HepG2 (cell line): Measurements from ENCODE around the gene STXBP4. TPM values are rescaled to one million over a fixed set of nuclear protein-coding genes. Genes with fewer than 3 reads are reported as not detected.
A peak's percentile ranks its signal among the peaks of the same experiment; 100 is the strongest.

Experiments used
- BCL6 ChIP-seq: IDR thresholded peaks from 2 replicates; pipeline ENCODE4 v1.6.1; 2016; ENCODE audit warnings: missing genetic modification reagents, missing compliant biosample characterization
- HIVEP1 ChIP-seq: sonication (generic); formaldehyde crosslinking; IDR thresholded peaks from 2 replicates; pipeline ENCODE4 v1.4.0; 2020; ENCODE audit warnings: mild to moderate bottlenecking, missing genetic modification reagents
- KAT7 ChIP-seq: IDR thresholded peaks from 2 replicates; pipeline ENCODE4 v1.6.1; 2018; ENCODE audit warnings: borderline replicate concordance, missing compliant biosample characterization
- MTF2 ChIP-seq: sonication (generic); formaldehyde crosslinking; IDR thresholded peaks from 2 replicates; pipeline ENCODE4 v1.5.0; 2020; ENCODE audit warnings: missing genetic modification reagents, borderline replicate concordance
- NCOA5 ChIP-seq: sonication (generic); formaldehyde crosslinking; IDR thresholded peaks from 2 replicates; pipeline ENCODE4 v1.4.0; 2020; ENCODE audit warnings: missing genetic modification reagents
- RAD51 ChIP-seq: fragments of 450-650 bp; IDR thresholded peaks from 2 replicates; pipeline ENCODE4 v1.6.1; 2016; ENCODE audit warnings: borderline replicate concordance
- ZBTB7A ChIP-seq: sonication (generic); formaldehyde crosslinking; IDR thresholded peaks from 2 replicates; pipeline ENCODE4 v1.8.0; 2022; ENCODE audit warnings: mild to moderate bottlenecking, missing genetic modification reagents
- ZBTB7B ChIP-seq: sonication (generic); formaldehyde crosslinking; IDR thresholded peaks from 2 replicates; pipeline ENCODE4 v1.4.0; 2020; ENCODE audit warnings: missing genetic modification reagents
- ZNF17 ChIP-seq: sonication (generic); formaldehyde crosslinking; IDR thresholded peaks from 2 replicates; pipeline ENCODE4 v1.5.0; 2020; ENCODE audit warnings: mild to moderate bottlenecking, missing genetic modification reagents
- ZNF34 ChIP-seq: sonication (generic); formaldehyde crosslinking; IDR thresholded peaks from 2 replicates; pipeline ENCODE4 v1.4.0; 2020; ENCODE audit warnings: mild to moderate bottlenecking, missing genetic modification reagents, borderline replicate concordance
- ZNF549 ChIP-seq: sonication (generic); formaldehyde crosslinking; IDR thresholded peaks from 2 replicates; pipeline ENCODE4 v1.5.0; 2020; ENCODE audit warnings: missing genetic modification reagents
- ZNF674 ChIP-seq: sonication (generic); formaldehyde crosslinking; IDR thresholded peaks from 2 replicates; pipeline ENCODE4 v1.5.0; 2020; ENCODE audit warnings: low read depth, mild to moderate bottlenecking, missing genetic modification reagents
- ZNF747 ChIP-seq: sonication (generic); formaldehyde crosslinking; IDR thresholded peaks from 2 replicates; pipeline ENCODE4 v1.8.1; 2023; ENCODE audit warnings: missing genetic modification reagents, mild to moderate bottlenecking, borderline replicate concordance
- ZNF782 ChIP-seq: sonication (generic); formaldehyde crosslinking; IDR thresholded peaks from 2 replicates; pipeline ENCODE4 v1.4.0; 2020; ENCODE audit warnings: missing genetic modification reagents, mild to moderate bottlenecking, borderline replicate concordance
- ZSCAN12 ChIP-seq: sonication (generic); formaldehyde crosslinking; IDR thresholded peaks from 2 replicates; pipeline ENCODE4 v1.9.0; 2021; ENCODE audit warnings: mild to moderate bottlenecking, missing genetic modification reagents
- polyA plus RNA-seq, 8 experiments: library from polyadenylated mRNA; depleted of rRNA in 3 of 8; stranded (reverse) in 7 of 8; unstranded in 1 of 8; fragments of >200 nt; fragmentation: Illumina TruSeq in 4 of 8; extraction: Trizol in 4 of 8; gene quantifications; 2 replicates each; pipeline versions ENCODE4 v1.2.1 to v1.2.3, GENCODE V29; 2011 to 2016; ENCODE audit warnings: low read depth in 4 of 8, missing spikeins in 1 of 8, mixed read lengths in 1 of 8; ENCODE audit not compliant: insufficient read depth in 1 of 8
- total RNA-seq, 5 experiments: library from RNA; depleted of rRNA; stranded (reverse); fragments of >200 nt; fragmentation: Illumina TruSeq; extraction: Trizol; gene quantifications; 2 replicates each; pipeline ENCODE4 v1.2.3, GENCODE V29; 2016; ENCODE audit warnings: low read depth in 1 of 5
- TF ChIP-seq, protein P1 (sequence below): sonication (generic); formaldehyde crosslinking; IDR thresholded peaks from 2 replicates; pipeline ENCODE4 v1.4.0; 2020; ENCODE audit warnings: mild to moderate bottlenecking, missing genetic modification reagents
- TF ChIP-seq, protein P2 (sequence below): sonication (generic); formaldehyde crosslinking; IDR thresholded peaks from 2 replicates; pipeline ENCODE4 v1.4.0; 2020; ENCODE audit warnings: missing genetic modification reagents
- TF ChIP-seq, protein P3 (sequence below): IDR thresholded peaks from 2 replicates; pipeline ENCODE4 v1.6.1; 2016; ENCODE audit warnings: mild to moderate bottlenecking

The STXBP4 gene
- total and polyA plus RNA-seq, 2 of the 13 experiments (the other 11 are each of a cell fraction or from before 2014, with no cell fraction given) = 8.5 to 36.1 TPM

DNA sequence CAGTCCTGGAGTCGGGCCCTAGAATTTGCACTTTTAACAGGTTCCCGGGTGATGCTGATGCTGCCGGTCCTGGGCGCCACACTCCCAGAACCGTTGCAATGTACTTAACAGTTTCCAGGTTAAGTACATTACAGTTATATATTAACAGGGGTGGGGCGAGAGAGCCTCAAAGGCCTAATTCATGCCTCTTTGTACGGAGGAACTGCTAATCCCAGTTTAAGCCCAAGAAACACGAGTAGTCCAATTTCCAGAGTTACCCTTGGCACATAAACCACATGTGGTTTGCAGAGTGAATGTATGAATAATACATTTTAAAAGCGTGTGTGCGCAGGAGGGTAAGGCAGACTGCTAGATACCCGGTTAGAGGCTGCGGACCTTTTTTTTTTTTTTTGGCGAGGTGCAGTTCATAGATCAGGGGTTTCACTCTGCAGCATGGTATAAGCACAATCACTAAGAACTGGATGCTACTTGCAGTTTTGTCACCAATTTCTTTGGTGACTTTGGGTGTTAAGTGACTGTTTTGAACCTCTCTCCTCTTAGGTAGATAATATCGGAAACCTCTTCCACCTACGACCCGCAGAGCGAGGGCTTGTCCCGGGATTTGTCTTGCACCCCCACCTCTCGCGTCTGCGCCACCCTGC lies 824 bp upstream of the STXBP4 start (continued):
- TF ChIP-seq, protein P1, sequence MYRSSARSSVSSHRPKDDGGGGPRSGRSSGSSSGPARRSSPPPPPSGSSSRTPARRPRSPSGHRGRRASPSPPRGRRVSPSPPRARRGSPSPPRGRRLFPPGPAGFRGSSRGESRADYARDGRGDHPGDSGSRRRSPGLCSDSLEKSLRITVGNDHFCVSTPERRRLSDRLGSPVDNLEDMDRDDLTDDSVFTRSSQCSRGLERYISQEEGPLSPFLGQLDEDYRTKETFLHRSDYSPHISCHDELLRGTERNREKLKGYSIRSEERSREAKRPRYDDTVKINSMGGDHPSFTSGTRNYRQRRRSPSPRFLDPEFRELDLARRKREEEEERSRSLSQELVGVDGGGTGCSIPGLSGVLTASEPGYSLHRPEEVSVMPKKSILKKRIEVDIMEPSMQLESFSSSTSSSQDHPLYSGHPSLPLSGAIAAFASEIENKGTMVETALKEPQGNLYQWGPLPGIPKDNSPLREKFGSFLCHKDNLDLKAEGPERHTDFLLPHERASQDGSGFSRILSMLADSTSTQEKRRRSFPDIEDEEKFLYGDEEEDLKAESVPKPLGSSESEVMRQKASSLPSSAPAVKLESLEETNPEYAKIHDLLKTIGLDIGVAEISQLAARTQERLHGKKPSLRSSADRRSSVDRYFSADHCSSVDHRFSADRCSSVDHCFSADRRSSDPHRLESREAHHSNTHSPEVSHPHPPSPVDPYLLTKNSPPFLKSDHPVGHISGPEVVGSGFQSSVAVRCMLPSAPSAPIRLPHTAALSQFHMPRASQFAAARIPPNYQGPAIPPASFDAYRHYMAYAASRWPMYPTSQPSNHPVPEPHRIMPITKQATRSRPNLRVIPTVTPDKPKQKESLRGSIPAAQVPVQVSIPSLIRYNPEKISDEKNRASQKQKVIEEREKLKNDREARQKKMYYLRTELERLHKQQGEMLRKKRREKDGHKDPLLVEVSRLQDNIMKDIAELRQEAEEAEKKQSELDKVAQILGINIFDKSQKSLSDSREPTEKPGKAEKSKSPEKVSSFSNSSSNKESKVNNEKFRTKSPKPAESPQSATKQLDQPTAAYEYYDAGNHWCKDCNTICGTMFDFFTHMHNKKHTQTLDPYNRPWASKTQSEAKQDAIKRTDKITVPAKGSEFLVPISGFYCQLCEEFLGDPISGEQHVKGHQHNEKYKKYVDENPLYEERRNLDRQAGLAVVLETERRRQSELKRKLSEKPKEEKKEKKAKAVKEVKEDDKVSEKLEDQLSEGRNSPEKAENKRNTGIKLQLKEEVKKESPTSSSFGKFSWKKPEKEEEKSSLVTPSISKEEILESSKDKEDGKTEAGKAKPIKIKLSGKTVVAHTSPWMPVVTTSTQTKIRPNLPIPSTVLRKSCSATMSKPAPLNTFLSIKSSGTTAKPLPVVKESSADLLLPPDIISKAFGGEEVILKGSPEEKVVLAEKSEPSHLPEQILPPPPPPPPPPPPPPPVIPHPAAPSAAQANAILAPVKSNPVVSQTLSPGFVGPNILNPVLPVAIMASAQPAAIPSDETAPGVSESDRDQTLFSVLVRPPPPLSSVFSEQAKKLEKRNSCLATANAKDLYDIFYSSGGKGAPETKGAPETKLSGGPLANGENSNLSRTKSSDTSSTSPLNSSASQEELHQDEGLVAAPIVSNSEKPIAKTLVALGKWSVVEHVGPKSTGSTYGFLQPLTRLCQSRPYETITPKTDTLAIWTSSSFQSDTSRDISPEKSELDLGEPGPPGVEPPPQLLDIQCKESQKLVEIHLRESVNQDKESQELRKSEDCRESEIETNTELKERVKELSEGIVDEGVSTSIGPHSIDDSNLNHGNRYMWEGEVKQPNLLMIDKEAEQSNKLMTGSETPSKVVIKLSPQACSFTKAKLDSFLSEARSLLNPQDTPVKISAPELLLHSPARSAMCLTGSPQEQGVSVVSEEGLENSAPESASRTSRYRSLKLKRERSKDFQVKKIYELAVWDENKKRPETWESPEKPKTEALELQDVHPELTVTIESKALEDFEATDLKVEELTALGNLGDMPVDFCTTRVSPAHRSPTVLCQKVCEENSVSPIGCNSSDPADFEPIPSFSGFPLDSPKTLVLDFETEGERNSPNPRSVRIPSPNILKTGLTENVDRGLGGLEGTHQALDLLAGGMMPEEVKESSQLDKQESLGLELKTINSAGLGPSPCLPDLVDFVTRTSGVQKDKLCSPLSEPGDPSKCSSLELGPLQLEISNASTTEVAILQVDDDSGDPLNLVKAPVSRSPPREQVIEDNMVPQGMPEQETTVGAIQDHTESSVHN (CRISPR knock-in tag) = no peak
- TF ChIP-seq NCOA5 (CRISPR knock-in tag) (no peak), MTF2 (CRISPR knock-in tag) (no peak), ZNF747 (CRISPR knock-in tag) (no peak), HIVEP1 (CRISPR knock-in tag) (no peak), ZNF34 (CRISPR knock-in tag) (peak; percentile 42; the same call in 1 of the 2 replicates), ZNF782 (CRISPR knock-in tag) (no peak), ZSCAN12 (CRISPR knock-in tag) (no peak), ZNF17 (CRISPR knock-in tag) (no peak), BCL6 (CRISPR knock-in tag) (no peak), RAD51 (no peak), ZBTB7B (no peak), ZNF674 (CRISPR knock-in tag) (no peak), ZBTB7A (CRISPR knock-in tag) (no peak), ZNF549 (CRISPR knock-in tag) (no peak), KAT7 (CRISPR knock-in tag) (no peak)
- TF ChIP-seq, protein P2, sequence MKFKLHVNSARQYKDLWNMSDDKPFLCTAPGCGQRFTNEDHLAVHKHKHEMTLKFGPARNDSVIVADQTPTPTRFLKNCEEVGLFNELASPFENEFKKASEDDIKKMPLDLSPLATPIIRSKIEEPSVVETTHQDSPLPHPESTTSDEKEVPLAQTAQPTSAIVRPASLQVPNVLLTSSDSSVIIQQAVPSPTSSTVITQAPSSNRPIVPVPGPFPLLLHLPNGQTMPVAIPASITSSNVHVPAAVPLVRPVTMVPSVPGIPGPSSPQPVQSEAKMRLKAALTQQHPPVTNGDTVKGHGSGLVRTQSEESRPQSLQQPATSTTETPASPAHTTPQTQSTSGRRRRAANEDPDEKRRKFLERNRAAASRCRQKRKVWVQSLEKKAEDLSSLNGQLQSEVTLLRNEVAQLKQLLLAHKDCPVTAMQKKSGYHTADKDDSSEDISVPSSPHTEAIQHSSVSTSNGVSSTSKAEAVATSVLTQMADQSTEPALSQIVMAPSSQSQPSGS (CRISPR knock-in tag) = no peak
- TF ChIP-seq, protein P3, sequence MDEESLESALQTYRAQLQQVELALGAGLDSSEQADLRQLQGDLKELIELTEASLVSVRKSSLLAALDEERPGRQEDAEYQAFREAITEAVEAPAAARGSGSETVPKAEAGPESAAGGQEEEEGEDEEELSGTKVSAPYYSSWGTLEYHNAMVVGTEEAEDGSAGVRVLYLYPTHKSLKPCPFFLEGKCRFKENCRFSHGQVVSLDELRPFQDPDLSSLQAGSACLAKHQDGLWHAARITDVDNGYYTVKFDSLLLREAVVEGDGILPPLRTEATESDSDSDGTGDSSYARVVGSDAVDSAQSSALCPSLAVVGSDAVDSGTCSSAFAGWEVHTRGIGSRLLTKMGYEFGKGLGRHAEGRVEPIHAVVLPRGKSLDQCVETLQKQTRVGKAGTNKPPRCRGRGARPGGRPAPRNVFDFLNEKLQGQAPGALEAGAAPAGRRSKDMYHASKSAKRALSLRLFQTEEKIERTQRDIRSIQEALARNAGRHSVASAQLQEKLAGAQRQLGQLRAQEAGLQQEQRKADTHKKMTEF (CRISPR knock-in tag) = no peak
